ENCODE measurements around the gene TTC28.
"Not testable (repeated sequence)": the region's sequence is repeated elsewhere in the genome, so short reads cannot be mapped to it uniquely, and the experiment has no call there.

Gene TTC28

DNA sequence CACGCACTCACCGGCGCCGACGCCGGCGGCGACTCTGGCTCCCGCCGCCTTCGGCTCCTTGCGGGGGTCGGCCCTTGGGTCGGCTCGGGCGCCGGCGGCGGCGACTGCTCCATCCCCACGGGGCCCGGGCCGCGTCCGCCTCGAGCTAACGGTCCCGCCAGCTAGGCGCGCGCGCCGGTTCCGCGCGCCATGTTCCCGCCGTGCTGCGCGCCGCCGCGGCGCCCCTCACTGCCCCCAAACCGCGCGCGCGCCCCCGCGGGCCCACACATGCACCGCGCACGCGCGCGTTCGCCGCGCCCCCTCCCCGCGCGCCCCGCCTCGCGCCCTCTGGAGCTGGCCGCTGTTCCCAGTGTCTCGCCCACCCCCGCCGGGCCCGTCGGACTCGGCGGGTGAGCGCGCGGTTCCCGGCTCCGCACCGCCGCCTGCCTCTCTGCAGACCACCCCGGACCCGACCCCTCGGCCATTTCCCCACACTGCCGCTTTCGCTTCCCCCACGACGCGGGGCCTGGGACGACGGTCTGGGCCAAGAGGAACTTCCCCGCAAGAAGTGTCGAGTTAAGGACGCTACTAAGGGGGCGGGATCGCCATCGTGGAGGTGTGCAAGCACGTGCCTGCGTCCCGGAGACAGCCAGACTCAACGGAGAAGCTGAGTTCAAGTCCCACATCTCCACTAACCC lies at the start of gene TTC28:
Gene TTC28, minus strand, starts transcription at position 230 of the 677 bp plus-strand sequence. Its CDS starts 117 bp downstream, at position 113.
- H3K4me1 Mint-ChIP-seq, result peaks cover 15% of the 10 kb centered on the region
- H3K27me3 Mint-ChIP-seq, result peaks cover 91% of the 10 kb centered on the region
- H3K27ac Mint-ChIP-seq, CTCF ChIA-PET, H3K9me3 Mint-ChIP-seq, H3K36me3 Mint-ChIP-seq: not testable (repeated sequence)
- peak within 1 kb of the TSS; percentile 64 for H3K4me3 Mint-ChIP-seq
- peak; percentile 26 for DNase-seq

DNA sequence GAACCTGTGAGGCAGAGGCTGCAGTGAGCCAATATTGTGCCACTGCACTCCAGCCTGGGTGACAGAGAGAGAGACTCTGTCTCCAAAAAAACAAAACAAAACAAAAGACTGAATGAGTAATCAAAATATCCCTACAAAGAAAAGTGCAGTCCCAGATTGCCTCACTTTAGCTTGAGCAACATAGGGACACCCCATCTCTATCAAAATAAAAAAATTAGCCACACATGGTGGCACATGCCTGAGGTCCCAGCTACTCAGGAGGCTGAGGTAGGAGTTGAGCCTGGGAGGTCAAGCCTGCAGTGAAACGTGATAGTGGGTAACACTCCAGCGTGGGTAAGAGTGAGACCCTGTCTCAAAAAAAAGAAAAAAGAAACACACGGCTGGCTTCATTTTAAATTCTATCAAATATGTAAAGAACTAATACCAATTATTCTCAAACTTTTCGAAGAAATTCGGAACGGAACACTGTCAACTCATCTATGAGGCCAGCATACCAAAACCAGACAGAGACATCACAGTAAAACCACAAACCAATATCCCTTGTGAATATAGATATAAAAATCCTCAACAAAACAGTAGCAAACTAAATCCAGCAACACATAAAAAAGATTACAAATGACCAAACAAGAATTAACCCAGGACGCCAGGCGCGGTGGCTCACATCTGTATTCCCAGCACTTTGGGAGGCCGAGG lies 49.1 kb upstream of the TTC28 start:
- no peaks in the 10 kb centered on the region for H3K27me3 Mint-ChIP-seq
- no peak overlapping the region for H3K27ac Mint-ChIP-seq
- CTCF ChIA-PET, result no interaction called here
- no peak for DNase-seq
- H3K36me3 Mint-ChIP-seq, result peaks cover 35% of the 10 kb centered on the region
- no peaks in the 10 kb centered on the region for H3K9me3 Mint-ChIP-seq
- no peak overlapping the region for H3K4me3 Mint-ChIP-seq
- H3K4me1 Mint-ChIP-seq, result no peaks in the 10 kb centered on the region

GRCh38 chr22:28728002-28728401 lies 48.4 kb upstream of the TTC28 start:
- no peak overlapping the region for H3K4me3 Mint-ChIP-seq
- no peak overlapping the region for H3K27ac Mint-ChIP-seq

DNA sequence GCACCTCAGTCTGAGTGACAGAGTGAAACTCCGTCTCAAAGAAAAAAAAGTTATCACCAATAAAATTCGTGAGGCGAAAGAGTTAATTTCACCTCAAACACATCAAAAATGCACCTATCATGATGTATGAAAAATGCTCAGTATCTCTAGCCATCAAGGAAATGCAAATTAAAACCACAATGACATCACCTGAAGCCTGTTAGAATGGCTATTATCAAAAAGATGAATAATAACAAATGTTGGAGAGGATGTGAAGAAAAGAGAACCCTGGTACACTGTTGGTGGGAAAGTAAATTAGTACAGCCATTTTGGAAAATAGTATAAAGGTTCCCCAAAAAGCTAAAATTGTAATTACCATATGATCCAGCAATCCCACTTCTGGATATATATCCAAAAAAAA lies 38.4 kb upstream of the TTC28 start:
- CTCF ChIA-PET, result no interaction called here
- Mint-ChIP-seq H3K36me3 (peaks cover 40% of the 10 kb centered on the region), H3K9me3 (no peaks in the 10 kb centered on the region), H3K27me3 (no peaks in the 10 kb centered on the region), H3K4me3 (no peak overlapping the region), H3K4me1 (peaks cover 14% of the 10 kb centered on the region), H3K27ac (no peak overlapping the region)
- DNase-seq, result no peak

More at GRCh38 chr22:28728002-28728401, 48.4 kb upstream of the TTC28 start:
- Mint-ChIP-seq H3K27me3 (no peaks in the 10 kb centered on the region), H3K36me3 (peaks cover 35% of the 10 kb centered on the region), H3K4me1 (no peaks in the 10 kb centered on the region), H3K9me3 (no peaks in the 10 kb centered on the region)
- no peak for DNase-seq
- CTCF ChIA-PET, result no interaction called here

DNA sequence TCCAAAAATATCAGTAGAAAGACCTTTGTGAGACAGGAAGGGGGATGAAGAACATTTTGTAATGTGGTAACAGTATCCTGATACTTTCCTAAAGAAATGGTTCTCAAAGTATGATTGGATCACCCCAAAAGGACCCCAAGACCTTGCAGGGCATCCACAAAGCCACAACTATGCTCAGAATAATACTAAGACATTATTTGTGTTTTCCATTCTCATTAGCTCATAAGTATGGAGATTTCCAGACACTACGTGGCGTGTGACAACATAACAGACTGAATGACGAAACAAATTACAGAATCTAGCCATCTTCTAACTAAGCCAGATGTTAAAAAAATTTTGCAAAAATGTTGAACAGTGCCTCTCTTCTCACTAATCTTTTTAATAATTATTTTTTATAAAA lies 37.0 kb upstream of the TTC28 start:
- Mint-ChIP-seq H3K27me3 (no peaks in the 10 kb centered on the region), H3K4me1 (peaks cover 18% of the 10 kb centered on the region), H3K36me3 (peaks cover 47% of the 10 kb centered on the region), H3K27ac (no peak overlapping the region), H3K4me3 (no peak overlapping the region), H3K9me3 (no peaks in the 10 kb centered on the region)
- CTCF ChIA-PET, result no interaction called here
- no peak for DNase-seq

DNA sequence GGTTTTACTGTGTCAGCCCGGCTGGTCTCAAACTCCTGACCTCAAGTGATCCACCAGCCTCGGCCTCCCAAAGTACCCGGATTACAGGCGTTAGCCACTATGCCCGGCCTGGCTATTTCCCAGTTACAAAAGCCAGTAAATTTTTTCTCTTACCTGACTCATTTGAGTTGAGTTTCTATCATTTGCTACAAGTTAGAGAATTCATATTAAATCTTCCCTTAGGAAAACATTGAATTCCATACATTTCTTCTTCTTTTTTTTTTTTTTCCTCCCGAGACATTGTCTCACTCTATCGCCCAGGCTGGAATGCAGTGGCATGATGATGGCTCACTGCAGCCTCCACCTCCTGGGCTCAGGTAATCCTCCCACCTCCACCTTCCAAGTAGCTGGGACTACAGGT lies 36.0 kb upstream of the TTC28 start:
- Mint-ChIP-seq H3K4me1 (peaks cover 21% of the 10 kb centered on the region), H3K9me3 (no peaks in the 10 kb centered on the region), H3K27ac (no peak overlapping the region), H3K27me3 (no peaks in the 10 kb centered on the region), H3K36me3 (peaks cover 51% of the 10 kb centered on the region), H3K4me3 (no peak overlapping the region)
- no peak for DNase-seq
- CTCF ChIA-PET, result no interaction called here

- no peak for DNase-seq
- Mint-ChIP-seq H3K27ac (no peak overlapping the region), H3K27me3 (no peaks in the 10 kb centered on the region), H3K4me3 (no peak overlapping the region), H3K36me3 (peaks cover 48% of the 10 kb centered on the region), H3K9me3 (no peaks in the 10 kb centered on the region), H3K4me1 (peaks cover 21% of the 10 kb centered on the region)
- CTCF ChIA-PET, result no interaction called here
Measured at GRCh38 chr22:28714043-28714628, 34.5 kb upstream of the TTC28 start.

- H3K4me3 Mint-ChIP-seq, result no peak overlapping the region
- H3K4me1 Mint-ChIP-seq, result peaks cover 16% of the 10 kb centered on the region
- peaks cover 52% of the 10 kb centered on the region for H3K36me3 Mint-ChIP-seq
- no peaks in the 10 kb centered on the region for H3K9me3 Mint-ChIP-seq
- no peak for DNase-seq
- H3K27ac Mint-ChIP-seq, result no peak overlapping the region
- CTCF ChIA-PET, result no interaction called here
- H3K27me3 Mint-ChIP-seq, result no peaks in the 10 kb centered on the region
Measured at GRCh38 chr22:28711820-28712777, 32.5 kb upstream of the TTC28 start.

- Mint-ChIP-seq H3K4me3 (no peak overlapping the region), H3K36me3 (peaks cover 52% of the 10 kb centered on the region), H3K27me3 (no peaks in the 10 kb centered on the region), H3K4me1 (peaks cover 16% of the 10 kb centered on the region), H3K27ac (no peak overlapping the region), H3K9me3 (no peaks in the 10 kb centered on the region)
- no peak for DNase-seq
- CTCF ChIA-PET, result no interaction called here
Measured at GRCh38 chr22:28711341-28711740, 31.7 kb upstream of the TTC28 start.

GRCh38 chr22:28710576-28711191 lies 31.0 kb upstream of the TTC28 start:
- H3K4me1 Mint-ChIP-seq, result peaks cover 14% of the 10 kb centered on the region
- no peak overlapping the region for H3K4me3 Mint-ChIP-seq
- no peaks in the 10 kb centered on the region for H3K27me3 Mint-ChIP-seq
- no peak overlapping the region for H3K27ac Mint-ChIP-seq
- DNase-seq, result no peak
- H3K9me3 Mint-ChIP-seq, result no peaks in the 10 kb centered on the region
- CTCF ChIA-PET, result no interaction called here
- H3K36me3 Mint-ChIP-seq, result peaks cover 50% of the 10 kb centered on the region

DNA sequence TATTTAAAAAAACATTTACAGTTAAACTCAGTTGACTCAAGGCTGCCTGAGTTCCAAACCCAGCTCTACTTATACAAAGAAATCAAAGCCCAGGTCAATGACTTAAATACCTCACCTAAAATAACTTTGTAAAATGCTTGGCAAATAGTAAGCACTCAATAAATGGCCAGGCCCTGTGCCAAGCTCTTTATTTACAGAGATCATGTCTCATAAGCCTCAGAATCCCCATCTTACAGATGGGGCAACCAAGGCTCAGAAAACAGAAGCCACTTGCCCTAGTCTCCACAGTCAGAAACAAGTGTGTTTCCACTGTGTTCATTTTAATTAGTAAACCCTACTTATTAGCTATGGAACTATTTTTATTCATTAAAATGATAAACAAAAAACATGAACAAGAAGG lies 30.5 kb upstream of the TTC28 start:
- Mint-ChIP-seq H3K9me3 (no peaks in the 10 kb centered on the region), H3K4me1 (peaks cover 14% of the 10 kb centered on the region), H3K36me3 (peaks cover 48% of the 10 kb centered on the region), H3K27ac (no peak overlapping the region), H3K27me3 (no peaks in the 10 kb centered on the region), H3K4me3 (no peak overlapping the region)
- CTCF ChIA-PET, result no interaction called here
- no peak for DNase-seq

DNA sequence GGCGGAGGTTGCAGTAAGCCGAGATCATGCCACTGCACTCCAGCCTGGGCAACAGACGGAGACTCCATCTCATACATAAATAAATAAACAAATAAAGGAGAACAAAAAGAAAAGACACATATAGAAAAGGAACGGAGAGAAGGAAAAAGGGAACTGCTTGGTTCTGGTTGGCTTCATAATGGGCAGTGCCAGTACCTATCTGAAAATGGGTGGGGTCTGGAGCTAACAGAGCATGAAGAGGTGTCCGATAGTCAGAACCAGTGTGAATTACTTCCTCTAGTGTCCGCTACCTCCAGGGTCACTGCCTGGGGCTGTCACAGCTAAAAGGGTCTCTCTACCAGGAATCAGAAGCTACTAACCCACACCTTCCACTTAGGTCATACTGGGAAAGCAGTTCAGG lies 27.2 kb upstream of the TTC28 start:
- Mint-ChIP-seq H3K27me3 (no peaks in the 10 kb centered on the region), H3K4me3 (no peak overlapping the region), H3K9me3 (no peaks in the 10 kb centered on the region), H3K36me3 (peaks cover 40% of the 10 kb centered on the region), H3K27ac (no peak overlapping the region), H3K4me1 (peaks cover 5% of the 10 kb centered on the region)
- CTCF ChIA-PET, result no interaction called here
- no peak for DNase-seq

DNA sequence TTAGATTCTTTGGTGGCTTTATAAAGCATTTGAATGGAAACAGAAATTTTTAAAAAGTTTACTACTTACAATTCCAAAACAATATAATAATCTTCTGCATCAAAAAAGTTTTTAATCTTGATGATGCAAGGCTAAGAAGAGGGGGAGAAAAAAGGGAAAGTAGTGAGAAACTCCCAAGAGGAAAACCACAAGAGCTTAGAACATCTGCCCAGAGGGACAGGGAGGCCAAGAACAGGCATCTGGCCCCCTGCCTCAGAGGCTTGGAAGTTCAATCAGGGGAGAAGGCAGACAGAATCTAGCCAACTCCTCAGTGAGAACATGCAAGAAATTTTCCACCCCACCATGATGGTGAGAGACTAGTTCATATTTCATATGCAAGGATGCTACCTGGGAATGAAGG lies 23.8 kb upstream of the TTC28 start:
- CTCF ChIA-PET, result no interaction called here
- H3K27me3 Mint-ChIP-seq, result no peaks in the 10 kb centered on the region
- H3K4me3 Mint-ChIP-seq, result no peak overlapping the region
- peaks cover 38% of the 10 kb centered on the region for H3K36me3 Mint-ChIP-seq
- no peaks in the 10 kb centered on the region for H3K4me1 Mint-ChIP-seq
- no peak for DNase-seq
- H3K9me3 Mint-ChIP-seq, result no peaks in the 10 kb centered on the region
- no peak overlapping the region for H3K27ac Mint-ChIP-seq

DNA sequence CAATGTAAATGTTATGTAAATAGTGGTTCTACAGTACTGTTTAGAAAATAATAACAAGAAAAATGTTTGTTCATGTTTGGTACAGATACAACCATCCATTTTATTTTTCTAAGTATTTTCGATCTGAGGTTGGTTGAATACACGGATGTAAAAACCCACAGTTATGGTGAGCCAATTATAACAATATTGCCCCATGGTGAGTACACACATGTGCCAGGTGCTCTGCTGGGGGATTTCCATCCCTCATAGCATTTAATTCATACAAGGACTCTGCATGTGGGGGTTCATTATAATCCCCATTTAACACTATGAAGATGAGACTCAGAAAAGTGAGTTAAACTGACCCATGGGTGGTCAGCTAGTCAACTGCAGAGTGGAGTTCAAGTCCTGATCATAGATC lies 23.3 kb upstream of the TTC28 start:
- Mint-ChIP-seq H3K4me3 (no peak overlapping the region), H3K9me3 (no peaks in the 10 kb centered on the region), H3K4me1 (no peaks in the 10 kb centered on the region), H3K27ac (no peak overlapping the region), H3K27me3 (no peaks in the 10 kb centered on the region), H3K36me3 (peaks cover 36% of the 10 kb centered on the region)
- DNase-seq, result no peak
- CTCF ChIA-PET, result interaction anchor here (1.0 kb wide), 1 partner anchor 127 kb away, joined by 3 read pairs; no protein-coding TSS in a partner anchor
